Mammary epithelial cell (primary cell): ENCODE results near the gene CTXND2.

ENCODE experiments used
- CTCF ChIP-seq, 2 donors: IDR thresholded peaks in 1 of 2; conservative IDR thresholded peaks in 1 of 2; 2 replicates each; pipeline ENCODE4 v1.5.1; 2011 to 2012; ENCODE audit warnings: inconsistent platforms in 2 of 2, low read length in 2 of 2, mild to moderate bottlenecking in 2 of 2, control low read depth in 1 of 2, low read depth in 1 of 2; ENCODE audit not compliant: insufficient read depth in 1 of 2; ENCODE audit errors: extremely low read depth in 1 of 2
- EZH2 ChIP-seq: IDR thresholded peaks from 2 replicates; pipeline ENCODE4 v1.6.1; 2012; ENCODE audit warnings: low read length, inconsistent platforms, borderline replicate concordance

DNA sequence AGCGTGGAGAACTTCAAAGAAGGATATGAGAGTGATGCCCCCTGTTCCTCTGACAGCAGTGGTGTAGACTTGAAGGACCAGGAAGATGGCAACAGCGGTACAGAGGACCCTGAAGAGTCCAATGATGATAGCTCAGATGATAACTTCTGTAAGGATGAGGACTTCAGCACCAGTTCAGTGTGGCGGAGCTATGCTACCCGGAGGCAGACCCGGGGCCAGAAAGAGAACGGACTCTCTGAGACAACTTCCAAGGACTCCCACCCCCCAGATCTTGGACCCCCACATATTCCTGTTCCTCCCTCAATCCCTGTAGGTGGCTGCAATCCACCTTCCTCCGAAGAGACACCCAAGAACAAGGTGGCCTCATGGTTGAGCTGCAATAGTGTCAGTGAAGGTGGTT, 73.7 kb downstream of the CTXND2 start:
- TF ChIP-seq CTCF (conservative IDR thresholded peaks at IDR 0.05 in 1 of 2, IDR thresholded peaks at IDR 0.05 in 1 of 2; ENCODE audit: extremely low read depth in 1 of 2, insufficient read depth in 1 of 2, low read depth in 1 of 2, low read length in 2 of 2), result no peak
- TF ChIP-seq EZH2, result no peak
